Activated T-helper 1 cell treated with anti-CD3 and anti-CD28 coated beads, Interleukin-12 subunit alpha, Interleukin-12 subunit beta, Interleukin-2, Interleukin-4 antibody, amounts not matched to agents 30 ng/mL and 10 ng/mL and 1 ng/mL, durations not matched to agents 14 hours and 24 hours and 36 hours (primary cell): ENCODE measurements around the gene IFT172. TPM values are rescaled to one million over a fixed set of nuclear protein-coding genes. Genes with fewer than 3 reads are reported as not detected.

ENCODE experiments used
- DNase-seq: peaks from one replicate; pipeline ENCODE4 v3.0.0; 2021; ENCODE audit warnings: low spot score
- H3K27ac Mint-ChIP-seq: one replicate; pipeline ENCODE4 v1.8.0; 2021; ENCODE audit warnings: mild to moderate bottlenecking, mixed read lengths
- H3K27me3 Mint-ChIP-seq: one replicate; pipeline ENCODE4 v1.8.0; 2022; ENCODE audit warnings: mild to moderate bottlenecking, moderate library complexity, mixed read lengths; ENCODE audit not compliant: insufficient read depth
- H3K36me3 Mint-ChIP-seq: one replicate; pipeline ENCODE4 v1.8.0; 2021; ENCODE audit warnings: low read depth, mixed read lengths
- H3K4me1 Mint-ChIP-seq: one replicate; pipeline ENCODE4 v1.8.0; 2021; ENCODE audit warnings: low read depth, mixed read lengths
- H3K4me3 Mint-ChIP-seq: one replicate; pipeline ENCODE4 v1.8.0; 2021; ENCODE audit warnings: mild to moderate bottlenecking, moderate library complexity, mixed read lengths
- H3K9me3 Mint-ChIP-seq: one replicate; pipeline ENCODE4 v1.8.0; 2021; ENCODE audit warnings: mixed read lengths
- intact Hi-C: fragments of 100-400 bp; cut with micrococcal nuclease; formaldehyde crosslinking; loops from one replicate; pipeline ENCODE4 v1.15.1; 2024
- total RNA-seq: library from RNA; stranded (reverse); gene quantifications from 2 replicates; pipeline ENCODE4 v1.2.3, GENCODE V29; 2022

Gene IFT172
- total RNA-seq, 1 donor from 2014 or later = 13.5 TPM

DNA sequence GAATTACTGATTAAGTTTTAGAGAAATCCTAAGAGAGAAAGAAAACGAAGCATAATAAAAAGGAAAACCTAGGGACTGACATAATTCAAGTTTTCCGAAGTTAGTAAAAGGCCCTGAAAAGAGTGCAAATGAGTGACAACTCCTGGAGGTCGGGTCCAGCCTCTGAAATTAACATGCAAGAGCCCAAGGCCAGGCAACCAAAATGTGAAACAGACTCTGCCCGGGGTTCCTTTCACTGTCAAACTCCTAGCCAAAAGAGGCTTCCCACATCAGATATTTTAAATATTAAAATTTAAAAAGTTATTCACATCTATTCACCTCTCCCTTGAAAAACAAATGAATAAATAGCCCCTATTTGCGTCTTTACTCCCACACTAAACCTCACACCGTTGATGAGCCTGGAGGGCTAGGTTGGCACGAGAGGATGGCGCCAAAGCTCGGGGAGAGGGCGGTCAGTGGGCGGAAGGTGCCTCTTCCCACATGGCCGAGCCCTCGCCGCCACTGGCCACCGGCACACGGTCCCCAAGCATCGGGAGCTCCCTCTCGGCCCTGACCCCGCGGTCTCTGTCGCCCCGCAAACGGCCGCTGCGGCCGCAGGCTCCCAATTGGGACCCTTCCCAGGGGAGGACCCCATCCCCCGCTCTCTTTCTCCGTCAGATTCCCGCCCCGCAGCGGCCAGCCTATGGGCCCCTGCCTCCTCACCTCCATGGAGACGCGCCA is 80.8 kb downstream of the IFT172 start:
- peak overlapping the region; percentile 90 for H3K4me3 Mint-ChIP-seq
- intact Hi-C loops = loop anchor here (1.0 to 10.0 kb wide), 8 partner anchors 20 to 221 kb away; partner anchors contain the start of genes ATRAID, CAD, CCDC121 and EIF2B4
- DNase-seq = no peak

DNA sequence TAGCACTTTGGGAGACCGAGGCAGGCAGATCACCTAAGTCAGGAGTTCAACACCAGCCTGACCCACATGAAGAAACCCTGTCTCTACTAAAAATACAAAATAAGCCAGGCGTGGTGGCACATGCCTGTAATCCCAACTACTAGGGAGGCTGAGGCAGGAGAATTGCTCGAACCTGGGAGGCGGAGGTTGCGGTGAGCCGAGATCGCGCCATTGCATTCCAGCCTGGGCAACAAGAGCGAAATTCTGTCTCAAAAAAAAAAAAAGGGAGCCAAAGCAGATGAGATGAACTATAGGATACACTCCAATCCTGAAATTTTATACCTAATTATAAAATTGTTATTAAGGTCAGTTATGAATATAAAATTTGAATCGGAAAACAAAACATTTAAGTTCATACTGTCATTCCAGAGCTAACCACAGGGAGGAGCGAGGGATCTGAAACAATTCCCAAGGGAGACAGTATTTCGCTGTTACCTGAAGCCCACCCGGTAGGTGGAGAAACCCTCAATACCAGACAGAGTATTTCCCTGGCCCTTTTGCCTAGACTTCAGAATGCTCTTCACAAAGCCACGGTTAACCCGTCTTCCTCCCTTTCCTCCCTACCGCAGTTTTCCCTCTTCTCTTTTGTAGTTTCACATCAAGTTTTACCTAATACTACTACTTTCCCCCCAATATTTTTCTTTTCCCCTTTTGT is 81.6 kb downstream of the IFT172 start:
- Mint-ChIP-seq H3K4me3 (peak overlapping the region; percentile 90), H3K4me1 (peaks cover 29% of the 10 kb centered on the region), H3K27ac (peak overlapping the region; percentile 80), H3K27me3 (no peaks in the 10 kb centered on the region), H3K9me3 (no peaks in the 10 kb centered on the region), H3K36me3 (peaks cover 16% of the 10 kb centered on the region)
- intact Hi-C loops = loop anchor here (10.0 kb wide), 1 partner anchor 193 kb away; the partner anchor contains the start of genes ATRAID, CAD and SLC5A6
- DNase-seq = no peak

More for the DNA sequence above, 80.8 kb downstream of the IFT172 start:
- Mint-ChIP-seq H3K27me3 (no peaks in the 10 kb centered on the region), H3K9me3 (no peaks in the 10 kb centered on the region), H3K36me3 (peaks cover 13% of the 10 kb centered on the region), H3K4me1 (peaks cover 29% of the 10 kb centered on the region), H3K27ac (peak overlapping the region; percentile 80)

DNA sequence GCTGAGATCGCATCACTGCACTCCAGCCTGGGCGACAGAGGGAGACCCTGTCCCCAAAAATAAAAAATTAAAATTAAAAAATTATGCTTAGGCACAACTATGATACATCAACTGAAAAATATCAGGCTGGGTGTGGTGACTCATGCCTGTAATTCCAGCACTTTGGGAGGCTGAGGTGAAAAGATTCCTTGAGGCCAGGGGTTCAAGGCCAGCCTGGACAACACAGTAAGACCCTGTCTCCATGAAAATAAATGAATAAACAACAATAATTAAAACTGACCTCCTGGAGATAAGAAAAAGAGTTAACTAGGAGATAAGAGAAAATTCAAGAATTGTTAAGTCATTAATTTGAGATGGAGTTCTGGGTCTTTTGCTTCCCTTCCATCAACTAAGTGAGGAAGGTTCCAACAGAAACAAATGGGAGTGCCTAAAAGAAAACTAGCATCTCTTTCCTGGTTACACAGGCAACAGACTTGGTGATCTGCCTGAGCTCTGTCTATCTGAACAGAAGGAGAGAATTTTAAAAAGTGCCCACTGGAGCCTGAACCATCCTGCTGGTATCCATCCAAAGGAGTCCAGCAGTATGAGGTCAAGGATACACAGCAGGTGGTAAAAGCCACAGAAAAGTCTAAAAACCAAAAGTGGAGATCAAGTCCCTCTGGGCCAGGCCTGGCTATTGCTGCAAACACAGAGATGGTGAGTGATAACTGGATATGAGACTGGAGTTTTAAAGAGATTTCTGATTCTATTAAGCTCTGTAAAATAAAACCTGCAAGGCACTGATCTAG is 89.0 kb downstream of the IFT172 start:
- peak overlapping the region; percentile 42 for H3K4me3 Mint-ChIP-seq
- intact Hi-C loops = loop anchor here (10.0 kb wide), 1 partner anchor 186 kb away; the partner anchor contains the start of genes ATRAID, CAD and SLC5A6
- peaks cover 35% of the 10 kb centered on the region for H3K4me1 Mint-ChIP-seq
- peaks cover 14% of the 10 kb centered on the region for H3K36me3 Mint-ChIP-seq
- no peaks in the 10 kb centered on the region for H3K27me3 Mint-ChIP-seq
- H3K27ac Mint-ChIP-seq = no peak overlapping the region
- no peak for DNase-seq
- no peaks in the 10 kb centered on the region for H3K9me3 Mint-ChIP-seq

GRCh38 chr2:27398962-27399361 is 90.6 kb downstream of the IFT172 start:
- Mint-ChIP-seq H3K4me3 (no peak overlapping the region), H3K36me3 (peaks cover 14% of the 10 kb centered on the region), H3K27ac (no peak overlapping the region), H3K4me1 (peaks cover 35% of the 10 kb centered on the region), H3K27me3 (no peaks in the 10 kb centered on the region), H3K9me3 (no peaks in the 10 kb centered on the region)
- intact Hi-C loops = no loop called here
- DNase-seq = no peak

Other genes with a start within 250 kb of the IFT172 start
- 2.1 and 2.2 TPM in 2 replicates for gene SLC30A3, start 226.7 kb downstream of the IFT172 start, total RNA-seq
- gene DNAJC5G, start 214.3 kb downstream of the IFT172 start, total RNA-seq = not detected in 2 replicates
- 0.26 TPM in 1 of 2 replicates, not detected in the other for gene TRIM54, start 207.3 kb downstream of the IFT172 start, total RNA-seq
- 1.4 and 1.8 TPM in 2 replicates for gene UCN, start 181.3 kb downstream of the IFT172 start, total RNA-seq
- 85.9 and 89.9 TPM in 2 replicates for gene MPV17, start 166.6 kb downstream of the IFT172 start, total RNA-seq
- gene GTF3C2, start 133.0 kb downstream of the IFT172 start, total RNA-seq = 86.3 and 86.6 TPM in 2 replicates
- gene EIF2B4, start 119.4 kb downstream of the IFT172 start, total RNA-seq = 53.9 and 55.8 TPM in 2 replicates
- gene SNX17, start 119.1 kb downstream of the IFT172 start, total RNA-seq = 134 and 137 TPM in 2 replicates
- 14.5 and 16.2 TPM in 2 replicates for gene ZNF513, start 109.0 kb downstream of the IFT172 start, total RNA-seq
- gene PPM1G, start 80.2 kb downstream of the IFT172 start, total RNA-seq = 158 and 160 TPM in 2 replicates
- gene NRBP1, start 61.1 kb downstream of the IFT172 start, total RNA-seq = 99.7 and 106 TPM in 2 replicates
- gene KRTCAP3, start 47.4 kb downstream of the IFT172 start, total RNA-seq = 3.5 and 5.7 TPM in 2 replicates
- gene FNDC4, start 5.5 kb upstream of the IFT172 start, total RNA-seq = 0.10 TPM in 1 of 2 replicates, not detected in the other
- gene GCKR, start 7.1 kb upstream of the IFT172 start, total RNA-seq = not detected in 2 replicates
- gene ZNF512, start 93.3 kb upstream of the IFT172 start, total RNA-seq = 24.6 and 25.0 TPM in 2 replicates
- 0.66 and 1.3 TPM in 2 replicates for gene CCDC121, start 139.3 kb upstream of the IFT172 start, total RNA-seq
- gene GPN1, start 139.3 kb upstream of the IFT172 start, total RNA-seq = 48.3 and 51.0 TPM in 2 replicates
- gene SUPT7L, start 173.9 kb upstream of the IFT172 start, total RNA-seq = 32.5 and 35.2 TPM in 2 replicates
- 29.7 and 29.8 TPM in 2 replicates for gene SLC4A1AP, start 174.1 kb upstream of the IFT172 start, total RNA-seq